H1 (cell line): ENCODE data around the gene HAS3. TPM values are rescaled to one million over a fixed set of nuclear protein-coding genes. Genes with fewer than 3 reads are reported as not detected.

ENCODE experiments used
- POLR2AphosphoS5 ChIP-seq: IDR thresholded peaks from 2 replicates; pipeline ENCODE4 v1.6.1; 2011; ENCODE audit warnings: low read depth, low read length
- polyA plus RNA-seq, 7 experiments: library from polyadenylated mRNA; depleted of rRNA in 3 of 7; stranded (reverse) in 5 of 7; unstranded in 2 of 7; fragments of >200 nt in 5 of 7; fragments of 200-250 nt in 2 of 7; gene quantifications; 1 replicate in 5 of 7; 2 replicates in 1 of 7; 4 replicates in 1 of 7; pipeline versions ENCODE4 v1.2.1 to v1.2.3, GENCODE V29; 2011 to 2013; ENCODE audit warnings: missing spikeins in 2 of 7, mixed read lengths in 2 of 7
- total RNA-seq: library from RNA; stranded (reverse); fragmentation: NEBNext Ultra II Directional; extraction: Animal tissue kit (Norgen Biotek cat#: 25700); gene quantifications from 2 replicates; pipeline ENCODE4 v1.2.1, GENCODE V29; 2021
- TF ChIP-seq, protein P1 (sequence below), 3 experiments: IDR thresholded peaks; 1 replicate in 2 of 3; 2 replicates in 1 of 3; pipeline versions ENCODE4 v1.5.1 to v1.6.1; 2011; ENCODE audit warnings: low read length in 3 of 3, mild to moderate bottlenecking in 3 of 3, inconsistent platforms in 2 of 3, low read depth in 1 of 3, moderate library complexity in 1 of 3; ENCODE audit not compliant: insufficient read depth in 1 of 3; ENCODE audit errors: control extremely low read depth in 1 of 3

The HAS3 gene
- total and polyA plus RNA-seq, 2 of the 8 experiments (the other 6 are each of a cell fraction or from before 2014, with no cell fraction given), result 32.1 to 69.6 TPM

GRCh38 chr16:69105501-69106361 lies at the start of gene HAS3 (continued):
- TF ChIP-seq, protein P1, sequence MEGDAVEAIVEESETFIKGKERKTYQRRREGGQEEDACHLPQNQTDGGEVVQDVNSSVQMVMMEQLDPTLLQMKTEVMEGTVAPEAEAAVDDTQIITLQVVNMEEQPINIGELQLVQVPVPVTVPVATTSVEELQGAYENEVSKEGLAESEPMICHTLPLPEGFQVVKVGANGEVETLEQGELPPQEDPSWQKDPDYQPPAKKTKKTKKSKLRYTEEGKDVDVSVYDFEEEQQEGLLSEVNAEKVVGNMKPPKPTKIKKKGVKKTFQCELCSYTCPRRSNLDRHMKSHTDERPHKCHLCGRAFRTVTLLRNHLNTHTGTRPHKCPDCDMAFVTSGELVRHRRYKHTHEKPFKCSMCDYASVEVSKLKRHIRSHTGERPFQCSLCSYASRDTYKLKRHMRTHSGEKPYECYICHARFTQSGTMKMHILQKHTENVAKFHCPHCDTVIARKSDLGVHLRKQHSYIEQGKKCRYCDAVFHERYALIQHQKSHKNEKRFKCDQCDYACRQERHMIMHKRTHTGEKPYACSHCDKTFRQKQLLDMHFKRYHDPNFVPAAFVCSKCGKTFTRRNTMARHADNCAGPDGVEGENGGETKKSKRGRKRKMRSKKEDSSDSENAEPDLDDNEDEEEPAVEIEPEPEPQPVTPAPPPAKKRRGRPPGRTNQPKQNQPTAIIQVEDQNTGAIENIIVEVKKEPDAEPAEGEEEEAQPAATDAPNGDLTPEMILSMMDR (IDR thresholded peaks at IDR 0.05; ENCODE audit: control extremely low read depth in 1 of 3, insufficient read depth in 1 of 3, low read depth in 1 of 3, low read length in 3 of 3), result peak in 2 of 3 experiments; percentile 48 to 49; a peak in 3 of 4 replicates
- peak; percentile 57 for TF ChIP-seq POLR2AphosphoS5
